HG03520 (cell line): Measurements from ENCODE around the gene SPINK5.

Experiments
- ATAC-seq: cut with Tn5 transposase; IDR thresholded peaks from one replicate; pipeline ENCODE4 v1.9.1; 2021; ENCODE audit warnings: mild to moderate bottlenecking, moderate library complexity; ENCODE audit not compliant: unreplicated experiment

The SPINK5 gene

DNA sequence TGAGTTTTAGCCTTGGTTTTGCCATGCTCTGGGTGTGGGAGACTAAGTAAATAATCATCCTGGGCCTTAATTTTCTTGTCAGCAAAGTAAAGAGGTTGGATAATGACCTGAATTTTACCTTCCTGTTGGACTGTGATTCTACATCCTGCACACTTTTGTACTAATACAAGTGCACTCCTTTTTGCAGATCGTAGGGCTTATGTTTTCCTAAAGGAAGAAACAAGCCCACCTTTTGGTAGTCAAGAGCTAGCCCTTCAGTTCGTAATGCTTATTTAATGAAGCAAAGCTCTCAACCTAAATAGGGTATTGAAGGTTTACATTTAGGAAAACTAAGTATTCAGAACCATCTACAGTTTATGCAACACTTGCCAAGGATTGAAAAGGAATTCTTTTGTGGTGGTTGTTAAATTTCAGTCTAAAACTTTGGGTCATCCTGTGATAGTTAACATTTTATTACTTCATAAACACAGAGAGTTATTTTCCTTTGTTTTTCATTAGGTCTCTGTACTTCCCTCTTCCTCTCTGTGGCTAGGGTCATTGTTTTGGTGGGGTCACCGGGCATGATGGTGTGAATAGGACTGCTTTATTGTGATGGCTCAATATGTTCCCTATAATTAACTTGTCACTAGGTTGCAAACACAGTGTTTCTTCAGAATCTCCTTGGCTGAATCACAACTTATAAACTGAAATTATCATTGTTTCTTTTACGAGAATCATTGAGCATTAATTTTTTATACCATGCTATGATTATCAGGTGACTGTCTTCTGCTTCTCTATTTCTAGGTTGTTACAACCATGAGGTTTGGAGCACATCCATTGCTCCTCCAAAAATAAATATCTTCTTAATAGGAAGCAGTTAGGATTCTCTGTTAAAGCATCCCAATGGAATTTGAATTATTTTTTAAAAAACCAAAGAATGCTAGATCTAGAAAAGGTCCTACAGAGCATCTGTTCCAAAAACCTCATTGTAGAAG, 28.5 kb downstream of the SPINK5 start:
- ATAC-seq: no peak

DNA sequence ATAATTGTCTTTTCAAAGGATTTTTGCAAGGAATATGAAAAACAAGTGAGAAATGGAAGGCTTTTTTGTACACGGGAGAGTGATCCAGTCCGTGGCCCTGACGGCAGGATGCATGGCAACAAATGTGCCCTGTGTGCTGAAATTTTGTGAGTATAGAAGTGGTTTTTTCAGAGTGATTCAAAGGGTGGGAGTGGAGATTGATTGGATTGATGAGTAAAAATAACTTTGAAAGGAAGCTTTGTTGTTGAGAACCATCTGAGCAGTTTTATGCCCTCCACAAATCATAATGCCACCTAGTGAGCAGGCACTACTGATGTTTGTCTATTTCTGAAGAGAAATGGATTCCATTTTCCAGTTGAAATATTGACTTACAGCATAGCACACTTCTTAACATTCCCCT, 30.6 kb downstream of the SPINK5 start:
- ATAC-seq: no peak

GRCh38 chr5:148104226-148104625, 40.4 kb downstream of the SPINK5 start:
- ATAC-seq: no peak

GRCh38 chr5:148107608-148108007, 43.8 kb downstream of the SPINK5 start:
- ATAC-seq: no peak

DNA sequence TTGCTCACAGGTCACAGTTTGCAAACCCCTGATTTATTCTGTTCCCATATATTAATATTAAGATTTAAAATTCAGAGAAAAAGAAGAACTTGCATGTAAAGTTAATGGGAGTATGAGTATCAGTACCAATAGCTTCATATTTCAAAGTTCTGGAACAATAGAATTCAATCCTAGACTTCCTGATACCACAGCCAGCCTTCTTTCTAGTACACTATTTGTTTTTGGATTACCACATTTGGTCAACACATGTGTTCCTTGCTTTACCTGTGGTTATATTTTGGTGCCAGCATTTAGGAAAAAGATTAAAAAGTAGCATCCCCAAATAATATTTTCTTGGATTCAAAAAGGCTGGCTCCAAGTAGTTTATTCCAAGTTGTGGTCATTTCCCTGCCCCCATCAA, 49.5 kb downstream of the SPINK5 start:
- no peak for ATAC-seq

DNA sequence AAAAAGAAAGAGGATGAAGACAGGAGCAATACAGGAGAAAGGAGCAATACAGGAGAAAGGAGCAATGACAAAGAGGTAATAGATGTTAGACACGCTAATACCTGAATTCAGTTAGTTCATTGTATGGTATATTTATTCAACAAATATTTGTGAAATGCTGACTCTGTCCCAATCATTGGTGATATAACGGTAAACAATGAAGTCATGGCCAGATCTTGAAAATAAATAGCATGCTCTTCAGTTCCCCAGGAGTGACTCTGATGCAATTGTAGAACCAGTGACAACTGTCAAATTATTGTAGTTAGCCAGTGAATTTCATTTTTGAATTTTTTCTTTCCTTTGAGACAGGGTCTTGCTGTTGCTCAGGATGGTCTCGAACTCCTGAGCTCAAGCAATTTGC, 56.5 kb downstream of the SPINK5 start:
- no peak for ATAC-seq

GRCh38 chr5:148125641-148126040, 61.9 kb downstream of the SPINK5 start:
- no peak for ATAC-seq

GRCh38 chr5:148135091-148136048, 71.6 kb downstream of the SPINK5 start:
- no peak for ATAC-seq

DNA sequence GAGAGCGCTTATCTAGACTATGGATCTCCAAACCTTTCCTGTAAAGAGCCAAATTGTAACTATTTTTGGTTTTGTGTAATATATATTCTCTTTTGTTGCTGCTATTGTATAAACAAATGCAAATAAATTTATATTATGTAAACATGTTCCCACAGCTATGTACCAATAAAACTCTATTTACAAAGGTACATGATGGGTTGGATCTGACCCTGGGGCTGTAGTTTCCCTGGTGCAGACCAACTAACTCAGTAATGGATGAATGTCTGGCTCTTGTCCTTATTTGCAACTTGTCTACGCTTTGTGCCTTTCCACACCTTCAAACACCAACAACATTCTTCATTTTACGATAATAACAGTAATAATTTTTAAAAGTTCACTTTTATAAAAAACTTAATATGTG, 77.1 kb downstream of the SPINK5 start:
- no peak for ATAC-seq

- ATAC-seq: no peak
Observed at GRCh38 chr5:148141645-148142044, 77.9 kb downstream of the SPINK5 start.

- no peak for ATAC-seq
Observed at GRCh38 chr5:148145916-148146315, 82.1 kb downstream of the SPINK5 start.

- ATAC-seq: no peak
Observed at GRCh38 chr5:148146487-148146886, 82.7 kb downstream of the SPINK5 start.

GRCh38 chr5:148147415-148147814, 83.6 kb downstream of the SPINK5 start:
- ATAC-seq: no peak

- no peak for ATAC-seq
Observed at GRCh38 chr5:148151872-148152271, 88.1 kb downstream of the SPINK5 start.

GRCh38 chr5:148152781-148153180, 89.0 kb downstream of the SPINK5 start:
- no peak for ATAC-seq

DNA sequence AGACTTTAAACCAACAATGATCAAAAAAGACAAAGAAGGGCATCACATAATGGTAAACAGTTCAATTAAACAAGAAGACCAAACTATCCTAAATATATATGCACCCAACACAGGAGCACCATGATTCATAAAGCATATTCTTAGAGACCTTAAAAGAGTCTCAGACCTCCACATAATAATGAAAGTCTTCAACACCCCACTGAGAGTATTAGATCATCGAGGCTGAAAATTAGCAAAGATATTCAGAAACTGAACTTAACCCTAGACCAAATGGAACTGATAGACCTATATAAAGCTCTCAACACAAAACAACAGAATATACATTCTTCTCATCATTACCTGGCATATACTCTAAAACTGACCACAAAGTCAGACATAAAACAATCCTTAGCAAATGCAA, 92.8 kb downstream of the SPINK5 start:
- no peak for ATAC-seq

- no peak for ATAC-seq
Observed at GRCh38 chr5:148162038-148162437, 98.3 kb downstream of the SPINK5 start.

DNA sequence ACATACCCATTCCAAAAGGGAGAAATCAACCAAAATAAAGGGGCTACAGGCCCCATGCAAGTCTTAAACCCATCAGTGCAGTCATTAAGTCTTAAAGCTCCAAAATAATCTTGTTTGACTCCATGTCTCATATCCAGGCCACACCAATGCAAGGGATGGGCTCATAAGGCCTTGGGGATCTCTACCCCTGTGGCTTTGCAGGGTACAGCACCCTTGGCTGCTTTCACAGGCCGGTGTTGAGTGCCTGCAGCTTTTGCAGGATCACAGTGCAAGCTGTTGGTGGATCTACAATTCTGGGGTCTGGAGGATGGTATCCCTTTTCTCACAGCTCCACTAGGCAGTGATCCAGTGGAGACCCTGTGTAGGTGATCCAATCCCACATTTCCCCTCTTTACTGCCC, 99.6 kb downstream of the SPINK5 start:
- ATAC-seq: no peak

DNA sequence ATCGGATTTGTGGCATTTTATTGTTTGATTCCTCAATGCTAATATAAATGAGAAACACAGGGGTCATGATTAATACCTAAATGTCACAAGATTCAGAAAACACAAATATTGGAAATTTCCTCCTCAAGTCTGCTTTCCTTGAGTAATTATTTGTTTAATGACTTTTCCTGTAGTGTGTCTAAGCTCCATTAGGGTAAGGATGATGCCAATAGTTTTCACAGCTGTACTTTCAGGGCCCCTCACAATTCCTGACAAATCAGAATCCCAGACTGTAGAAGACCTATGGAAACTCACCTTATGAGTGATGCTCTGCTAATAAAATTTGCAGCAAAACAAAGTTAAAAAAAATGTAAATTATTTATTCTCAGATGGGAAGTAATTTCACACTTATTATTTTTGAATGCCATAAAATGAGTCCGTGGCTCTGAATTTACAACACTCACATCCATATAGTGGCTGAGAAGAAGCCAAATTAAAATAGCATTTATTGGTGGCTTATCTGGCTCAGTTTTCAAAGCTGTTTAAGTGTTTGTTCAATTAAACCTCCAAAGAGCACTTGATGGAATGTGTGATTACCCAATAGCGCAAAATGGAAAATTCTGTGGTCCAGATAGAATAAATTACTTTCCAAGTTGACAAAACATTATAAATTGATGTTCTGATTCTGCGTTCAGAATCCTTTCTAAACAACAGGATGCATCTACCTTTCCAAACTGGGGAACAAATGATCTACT, 102.9 kb downstream of the SPINK5 start:
- no peak for ATAC-seq

DNA sequence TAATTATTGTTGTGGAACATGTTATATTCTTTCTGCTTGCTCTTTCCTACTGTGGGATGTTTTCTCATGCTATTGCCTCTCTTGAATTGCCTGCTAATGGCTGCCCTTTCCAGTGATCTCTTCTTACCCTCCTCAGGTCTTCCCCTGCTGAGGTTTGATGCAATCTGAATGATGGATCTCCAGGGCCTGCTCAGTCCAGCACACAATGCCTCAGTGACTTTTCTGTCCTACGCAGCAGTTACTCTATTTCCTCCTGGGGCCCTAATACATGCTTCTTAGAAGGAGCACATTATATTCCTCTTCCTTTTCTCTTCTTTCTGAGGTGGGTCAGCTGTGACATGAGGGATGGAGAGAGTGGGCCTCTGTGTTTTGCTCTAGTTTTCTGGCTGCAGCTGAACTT, 104.5 kb downstream of the SPINK5 start, which contains the start of gene SPINK14:
SPINK14 (plus strand) TSS at position 301 of the 400 bp plus-strand sequence. CDS start 1,187 bp downstream, outside the sequence.
- no peak for ATAC-seq

DNA sequence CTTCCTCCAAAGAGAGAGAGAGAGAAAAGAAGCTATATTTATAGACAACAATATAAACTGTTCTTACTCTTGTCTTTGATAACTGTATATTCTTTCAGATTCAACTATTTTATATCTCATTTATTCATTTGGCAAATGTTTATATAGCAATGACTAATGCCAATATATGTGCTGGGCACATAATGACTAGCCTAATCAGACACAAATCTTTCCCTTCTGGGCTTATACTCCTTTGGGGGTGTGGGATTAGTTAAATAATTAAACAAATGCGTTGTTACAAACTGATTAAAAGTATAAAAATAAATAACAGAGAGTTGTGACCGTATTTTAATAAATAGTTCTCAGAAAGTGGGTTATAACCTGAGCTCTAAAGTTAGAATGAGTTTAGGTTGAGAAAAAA, 108.6 kb downstream of the SPINK5 start:
- ATAC-seq: no peak
